ENCODE results near the gene PRKAG2.

Gene PRKAG2

DNA sequence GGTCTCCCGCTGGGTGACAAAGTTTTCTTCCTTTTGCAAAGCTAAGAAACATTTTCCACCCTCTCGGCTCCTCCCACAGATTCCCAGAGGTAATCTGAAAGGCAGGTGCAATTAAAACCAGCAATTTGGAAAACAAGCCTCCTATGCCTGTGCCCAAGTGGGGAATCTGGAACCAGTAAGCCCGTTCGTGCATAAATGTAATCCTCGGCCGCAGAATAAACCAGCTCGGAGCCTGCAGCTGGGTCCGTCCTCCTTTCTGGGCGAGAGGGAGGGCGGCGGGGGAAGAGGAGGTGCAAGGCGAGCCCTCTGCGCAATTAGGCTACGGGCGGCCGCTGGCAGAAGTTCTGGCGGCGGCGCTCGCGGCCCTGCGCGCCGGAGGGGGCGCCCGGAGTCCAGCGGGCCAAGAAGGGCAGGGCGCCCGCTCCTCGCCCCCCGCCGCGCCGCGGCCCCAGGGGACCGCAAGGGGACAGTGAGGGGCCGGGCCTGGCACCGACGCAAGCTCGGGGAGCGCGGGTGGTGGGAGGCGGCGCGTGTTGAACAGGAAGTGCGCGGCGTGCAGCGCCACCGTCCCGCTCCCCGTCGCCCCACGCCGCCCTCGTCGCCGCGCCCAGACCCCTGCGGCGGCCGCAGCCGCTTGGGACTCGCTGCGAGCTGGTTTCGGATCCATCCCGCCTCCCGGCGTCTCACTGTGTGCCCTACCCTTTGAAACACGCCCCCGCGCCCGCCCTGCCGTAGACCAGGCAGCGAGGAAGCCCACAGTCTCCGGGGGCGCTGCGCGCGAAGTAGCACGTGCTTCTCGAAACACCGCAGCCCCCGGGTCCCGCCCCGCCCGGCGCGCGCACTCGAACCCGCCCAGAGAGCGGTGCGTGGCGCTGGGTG is at the start of gene PRKAG2:
TSS of gene PRKAG2 (minus strand) at position 217 of the 879 bp plus-strand sequence. CDS start 495 bp downstream, outside the sequence.
- Histone ChIP-seq H4K20me1 (ENCODE audit: control insufficient read depth, insufficient read depth, low read depth, low read length) (peaks cover 8% of the 10 kb centered on the region; the same call in 1 of the 2 replicates), H3K27ac (ENCODE audit: low read depth, low read length) (no peak within 1 kb of the TSS), H3F3A (ENCODE audit: control insufficient read depth, insufficient read depth) (no peaks in the 10 kb centered on the region), H3K4me3 (ENCODE audit: low read length) (peak within 1 kb of the TSS; percentile 29), H3K9me3 (ENCODE audit: control insufficient read depth, insufficient read depth, low read length) (no peaks in the 10 kb centered on the region), H3K9me2 (replicated peaks; ENCODE audit: control insufficient read depth, low read length) (no peaks in the 10 kb centered on the region), H3K4me1 (ENCODE audit: control insufficient read depth, low read length) (peaks cover 9% of the 10 kb centered on the region; the same call in 1 of the 2 replicates), H3K4me2 (ENCODE audit: low read length) (peak within 1 kb of the TSS; percentile 48), H3K79me2 (ENCODE audit: control insufficient read depth, low read length) (no peaks in the 10 kb centered on the region), H3K27me3 (ENCODE audit: control insufficient read depth, low read length) (peaks cover 39% of the 10 kb centered on the region), H3K36me3 (ENCODE audit: control insufficient read depth, low read length) (no peaks in the 10 kb centered on the region)
- TF ChIP-seq CTCF (IDR thresholded peaks at IDR 0.05; ENCODE audit: low read depth, low read length, poor library complexity, severe bottlenecking) (no peak), EZH2phosphoT487 (IDR thresholded peaks at IDR 0.05; ENCODE audit: borderline replicate concordance, low read length) (0 out of 2 replicates have a peak, but pooled peaks have one; percentile 31)

- Histone ChIP-seq H4K20me1 (ENCODE audit: control insufficient read depth, insufficient read depth, low read depth, low read length) (no peaks in the 10 kb centered on the region), H3K27ac (ENCODE audit: low read depth, low read length) (no peak overlapping the region), H3K9me2 (replicated peaks; ENCODE audit: control insufficient read depth, low read length) (no peaks in the 10 kb centered on the region), H3K4me2 (ENCODE audit: low read length) (no peak overlapping the region), H3F3A (ENCODE audit: control insufficient read depth, insufficient read depth) (no peaks in the 10 kb centered on the region), H3K79me2 (ENCODE audit: control insufficient read depth, low read length) (no peaks in the 10 kb centered on the region), H3K27me3 (ENCODE audit: control insufficient read depth, low read length) (peaks cover 7% of the 10 kb centered on the region; the same call in 1 of the 2 replicates), H3K4me3 (ENCODE audit: low read length) (no peak overlapping the region), H3K36me3 (ENCODE audit: control insufficient read depth, low read length) (no peaks in the 10 kb centered on the region), H3K9me3 (ENCODE audit: control insufficient read depth, insufficient read depth, low read length) (no peaks in the 10 kb centered on the region), H3K4me1 (ENCODE audit: control insufficient read depth, low read length) (no peaks in the 10 kb centered on the region)
- no peak for TF ChIP-seq EZH2phosphoT487 (IDR thresholded peaks at IDR 0.05; ENCODE audit: borderline replicate concordance, low read length)
- TF ChIP-seq CTCF (IDR thresholded peaks at IDR 0.05; ENCODE audit: low read depth, low read length, poor library complexity, severe bottlenecking): no peak
Measured at GRCh38 chr7:151926336-151926712, 49.4 kb upstream of the PRKAG2 start.

DNA sequence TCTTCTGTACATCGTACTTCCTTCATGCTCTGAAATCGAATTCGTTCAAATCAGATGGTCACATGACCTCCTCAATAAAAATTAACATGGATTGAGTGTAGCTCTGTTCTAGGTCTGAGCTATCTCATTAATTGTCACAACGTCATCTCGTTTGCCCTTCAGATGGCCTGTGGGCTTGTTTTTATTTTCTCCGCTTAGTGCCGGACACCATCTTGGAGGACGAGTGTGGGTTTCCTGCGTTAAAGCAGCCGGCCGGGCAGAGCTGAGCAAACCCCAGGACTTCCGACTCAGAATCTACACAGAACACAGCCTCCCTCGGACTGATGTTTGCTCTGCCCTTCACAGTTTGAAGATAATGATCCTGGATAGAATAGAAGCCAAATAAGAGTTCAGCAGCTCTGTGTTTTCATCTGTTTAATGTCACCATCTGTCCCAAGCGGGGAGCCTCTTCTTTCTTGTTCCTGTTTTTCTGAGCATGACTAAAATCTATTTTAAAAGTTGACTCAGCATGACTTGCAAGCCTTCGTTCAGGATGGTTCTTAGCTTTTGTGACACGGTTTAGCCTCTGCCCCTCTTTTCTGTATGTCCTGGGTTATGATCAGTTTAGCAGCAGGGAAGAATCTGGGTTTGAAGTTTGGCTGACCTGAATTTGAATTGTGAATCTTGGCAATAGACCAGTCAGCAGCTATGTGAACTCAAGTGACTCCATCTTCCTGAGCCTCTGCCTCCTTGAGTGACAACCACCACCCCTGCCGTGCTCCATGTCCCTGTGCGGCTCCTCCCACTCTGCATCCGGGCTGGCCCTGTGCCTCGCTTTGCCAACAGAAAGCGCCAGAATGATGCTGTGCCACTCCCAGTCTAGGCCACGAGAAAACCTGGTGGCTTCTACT is 48.8 kb upstream of the PRKAG2 start:
- no peaks in the 10 kb centered on the region for H3K79me2 ChIP-seq (ENCODE audit: control insufficient read depth, low read length)
- H3K9me2 ChIP-seq (replicated peaks; ENCODE audit: control insufficient read depth, low read length): no peaks in the 10 kb centered on the region
- no peaks in the 10 kb centered on the region for H3K9me3 ChIP-seq (ENCODE audit: control insufficient read depth, insufficient read depth, low read length)
- H3K36me3 ChIP-seq (ENCODE audit: control insufficient read depth, low read length): no peaks in the 10 kb centered on the region
- no peak overlapping the region for H3K4me3 ChIP-seq (ENCODE audit: low read length)
- H3K4me2 ChIP-seq (ENCODE audit: low read length): no peak overlapping the region
- no peaks in the 10 kb centered on the region for H4K20me1 ChIP-seq (ENCODE audit: control insufficient read depth, insufficient read depth, low read depth, low read length)
- H3K27me3 ChIP-seq (ENCODE audit: control insufficient read depth, low read length): peaks cover 8% of the 10 kb centered on the region; the same call in 1 of the 2 replicates
- H3K4me1 ChIP-seq (ENCODE audit: control insufficient read depth, low read length): no peaks in the 10 kb centered on the region
- H3K27ac ChIP-seq (ENCODE audit: low read depth, low read length): no peak overlapping the region
- TF ChIP-seq CTCF (IDR thresholded peaks at IDR 0.05; ENCODE audit: low read depth, low read length, poor library complexity, severe bottlenecking) (no peak), EZH2phosphoT487 (IDR thresholded peaks at IDR 0.05; ENCODE audit: borderline replicate concordance, low read length) (no peak)
- no peaks in the 10 kb centered on the region for H3F3A ChIP-seq (ENCODE audit: control insufficient read depth, insufficient read depth)

Data from DOHH2 (cell line).